ENCODE measurements around the gene DAP.

DNA sequence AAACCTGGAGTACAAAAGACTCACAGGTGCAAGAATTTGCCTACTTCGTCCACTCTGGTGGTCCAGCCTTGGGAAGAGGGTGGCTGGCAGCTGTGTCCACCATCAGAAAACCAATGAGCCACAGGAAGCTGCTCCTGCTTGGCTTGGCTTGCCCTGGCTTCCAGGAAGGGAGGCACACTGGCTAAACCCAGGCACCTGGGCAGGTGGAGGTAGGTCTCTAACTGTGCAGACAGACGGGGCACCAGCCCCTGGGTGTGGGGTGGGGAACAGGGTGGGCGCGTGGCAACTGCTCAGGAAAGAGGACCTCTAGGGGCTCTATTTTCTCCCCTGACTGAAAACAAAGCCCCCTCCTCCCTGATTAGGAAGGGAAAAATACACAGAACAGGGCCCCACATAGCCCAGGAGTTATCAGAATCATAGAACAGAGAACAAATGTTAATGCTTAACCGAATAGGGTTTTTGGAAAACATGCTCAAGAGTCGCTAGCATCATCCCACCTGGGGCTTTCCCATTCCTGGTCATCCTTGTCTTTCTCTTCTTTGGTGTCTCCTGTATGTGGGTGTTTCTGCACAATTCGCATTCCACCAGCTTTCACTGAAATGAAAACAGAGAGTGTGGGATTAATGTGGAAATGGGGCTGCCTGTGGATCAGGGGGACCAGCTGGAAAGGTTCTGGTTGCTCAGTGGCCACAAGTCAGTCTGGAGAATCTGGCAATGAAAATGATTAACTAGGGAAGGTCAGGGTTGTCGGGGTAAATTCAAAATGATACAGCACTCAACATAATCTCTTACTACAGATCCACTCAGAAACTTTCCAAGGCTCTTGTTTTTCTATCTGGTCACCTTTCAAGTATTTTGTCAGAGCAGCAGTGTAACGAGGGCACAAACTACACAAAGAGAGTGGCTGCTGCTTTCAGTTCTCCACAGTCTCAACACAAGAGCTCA, 13.1 kb downstream of the DAP start:
- no peak for TF ChIP-seq POLR2AphosphoS5 (IDR thresholded peaks at IDR 0.05)
- TF ChIP-seq, protein P1, sequence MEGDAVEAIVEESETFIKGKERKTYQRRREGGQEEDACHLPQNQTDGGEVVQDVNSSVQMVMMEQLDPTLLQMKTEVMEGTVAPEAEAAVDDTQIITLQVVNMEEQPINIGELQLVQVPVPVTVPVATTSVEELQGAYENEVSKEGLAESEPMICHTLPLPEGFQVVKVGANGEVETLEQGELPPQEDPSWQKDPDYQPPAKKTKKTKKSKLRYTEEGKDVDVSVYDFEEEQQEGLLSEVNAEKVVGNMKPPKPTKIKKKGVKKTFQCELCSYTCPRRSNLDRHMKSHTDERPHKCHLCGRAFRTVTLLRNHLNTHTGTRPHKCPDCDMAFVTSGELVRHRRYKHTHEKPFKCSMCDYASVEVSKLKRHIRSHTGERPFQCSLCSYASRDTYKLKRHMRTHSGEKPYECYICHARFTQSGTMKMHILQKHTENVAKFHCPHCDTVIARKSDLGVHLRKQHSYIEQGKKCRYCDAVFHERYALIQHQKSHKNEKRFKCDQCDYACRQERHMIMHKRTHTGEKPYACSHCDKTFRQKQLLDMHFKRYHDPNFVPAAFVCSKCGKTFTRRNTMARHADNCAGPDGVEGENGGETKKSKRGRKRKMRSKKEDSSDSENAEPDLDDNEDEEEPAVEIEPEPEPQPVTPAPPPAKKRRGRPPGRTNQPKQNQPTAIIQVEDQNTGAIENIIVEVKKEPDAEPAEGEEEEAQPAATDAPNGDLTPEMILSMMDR (IDR thresholded peaks at IDR 0.05): no peak
- TF ChIP-seq POLR2A (IDR thresholded peaks at IDR 0.05): no peak
- TF ChIP-seq EP300 (IDR thresholded peaks at IDR 0.05): no peak
